OCI-LY1 (cell line): ENCODE results near the gene ZNF687.

Experiments used
- EZH2 ChIP-seq: fragments of 200-600 bp; sonication (generic), shearing (Covaris generic); IDR thresholded peaks from 2 replicates; pipeline ENCODE4 v1.8.0; 2017; ENCODE audit warnings: borderline replicate concordance, mixed run types, mild to moderate bottlenecking, antibody characterized with exemption, low read length, moderate library complexity, mixed read lengths
- TF ChIP-seq, protein P1 (sequence below): fragments of 200-600 bp; sonication (generic), shearing (Covaris generic); IDR thresholded peaks from 2 replicates; pipeline ENCODE4 v1.5.1; 2017; ENCODE audit warnings: mild to moderate bottlenecking, antibody characterized with exemption, low read length, moderate library complexity, mixed read lengths

DNA sequence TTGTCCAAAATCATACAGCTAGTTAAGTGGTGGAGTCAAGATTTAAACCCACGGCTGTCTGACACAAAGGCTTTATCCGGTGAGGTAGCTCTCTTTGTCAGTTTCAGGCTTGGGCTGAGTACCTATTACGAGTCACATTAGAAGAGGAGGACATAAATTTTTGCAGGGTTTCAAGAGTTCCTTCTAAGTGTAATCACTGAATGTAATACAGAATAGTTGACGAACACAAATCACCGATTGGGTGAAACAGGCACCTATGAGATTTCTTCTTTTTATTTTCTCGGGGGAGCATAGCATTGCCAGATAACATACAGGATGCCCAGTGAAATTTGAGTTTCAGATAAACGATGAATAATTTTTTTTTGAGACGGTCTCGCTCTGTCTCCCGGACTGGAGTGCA is 26.7 kb upstream of the ZNF687 start:
- TF ChIP-seq, protein P1, sequence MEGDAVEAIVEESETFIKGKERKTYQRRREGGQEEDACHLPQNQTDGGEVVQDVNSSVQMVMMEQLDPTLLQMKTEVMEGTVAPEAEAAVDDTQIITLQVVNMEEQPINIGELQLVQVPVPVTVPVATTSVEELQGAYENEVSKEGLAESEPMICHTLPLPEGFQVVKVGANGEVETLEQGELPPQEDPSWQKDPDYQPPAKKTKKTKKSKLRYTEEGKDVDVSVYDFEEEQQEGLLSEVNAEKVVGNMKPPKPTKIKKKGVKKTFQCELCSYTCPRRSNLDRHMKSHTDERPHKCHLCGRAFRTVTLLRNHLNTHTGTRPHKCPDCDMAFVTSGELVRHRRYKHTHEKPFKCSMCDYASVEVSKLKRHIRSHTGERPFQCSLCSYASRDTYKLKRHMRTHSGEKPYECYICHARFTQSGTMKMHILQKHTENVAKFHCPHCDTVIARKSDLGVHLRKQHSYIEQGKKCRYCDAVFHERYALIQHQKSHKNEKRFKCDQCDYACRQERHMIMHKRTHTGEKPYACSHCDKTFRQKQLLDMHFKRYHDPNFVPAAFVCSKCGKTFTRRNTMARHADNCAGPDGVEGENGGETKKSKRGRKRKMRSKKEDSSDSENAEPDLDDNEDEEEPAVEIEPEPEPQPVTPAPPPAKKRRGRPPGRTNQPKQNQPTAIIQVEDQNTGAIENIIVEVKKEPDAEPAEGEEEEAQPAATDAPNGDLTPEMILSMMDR: no peak
- no peak for TF ChIP-seq EZH2
